ENCODE results near the gene NACC2. TPM values are rescaled to one million over a fixed set of nuclear protein-coding genes. Genes with fewer than 3 reads are reported as not detected.

NACC2 gene
- total and polyA plus RNA-seq, 9 of the 15 experiments (the other 6 are each of a cell fraction or from before 2014, with no cell fraction given) = 0.70 to 25.1 (median 5.6) TPM

DNA sequence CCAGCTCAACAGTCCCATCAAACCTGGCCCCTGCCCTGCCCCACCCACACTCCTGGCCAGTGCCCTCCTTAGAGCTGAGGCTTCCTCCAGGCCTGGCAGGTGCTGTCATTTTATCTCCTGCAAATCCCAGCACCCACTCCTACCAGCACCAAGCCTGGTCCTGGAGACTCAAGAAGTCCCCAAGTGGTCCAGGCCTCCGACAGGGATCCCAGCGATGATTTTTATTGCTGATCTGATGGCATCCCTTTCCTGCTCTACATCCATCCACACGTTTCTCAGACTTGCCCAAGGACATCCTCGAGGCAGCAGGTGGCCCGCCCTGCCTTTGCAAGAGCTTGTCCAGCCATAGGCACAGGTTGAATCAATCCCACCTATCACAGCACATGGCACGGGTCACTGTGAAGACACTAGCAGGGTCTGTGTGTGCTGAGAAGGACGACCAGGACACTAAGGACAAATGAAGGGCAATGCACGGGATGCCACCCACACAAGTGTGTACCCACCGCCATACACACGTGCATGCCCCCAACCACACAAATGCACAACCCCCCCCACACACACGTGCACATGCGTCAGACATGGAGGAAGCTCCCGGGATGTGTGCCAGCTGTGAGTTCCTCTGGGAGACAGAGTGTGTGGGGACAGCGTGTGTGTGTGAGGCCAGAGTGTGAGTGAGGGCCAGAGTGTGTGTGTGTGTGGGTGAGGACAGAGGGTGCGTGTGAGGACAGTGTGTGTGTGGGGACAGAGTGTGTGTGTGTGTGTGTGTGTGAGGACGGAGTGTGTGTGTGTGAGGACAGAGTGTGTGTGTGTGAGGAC is 71.5 kb downstream of the NACC2 start:
- no peak for FAIRE-seq
- Histone ChIP-seq H4K20me1 (replicated peaks; ENCODE audit: control insufficient read depth, insufficient read depth, low read length) (0 out of 2 replicates have a peak, but pooled peaks cover 4% of the 10 kb centered on the region), H3K4me1 (replicated peaks in 1 of 2; ENCODE audit: control insufficient read depth in 2 of 2, insufficient read depth in 2 of 2, low read length in 2 of 2) (peaks cover 0 to 28% of the 10 kb centered on the region in 2 experiments; a peak in 2 of 5 replicates), H3K4me3 (no peak overlapping the region), H3K4me2 (ENCODE audit: insufficient read depth, low read length) (no peak overlapping the region), H3K9ac (ENCODE audit: insufficient read depth in 1 of 2, low read depth in 2 of 2, low read length in 2 of 2) (peak overlapping the region in 1 of 2 experiments; percentile 40; a peak in 2 of 4 replicates), H3K79me2 (ENCODE audit: control insufficient read depth, insufficient read depth, low read length) (peaks cover 29% of the 10 kb centered on the region), H3K27ac (ENCODE audit: extremely low read depth, low read depth, low read length) (no peak overlapping the region; the same call in 2 of the 3 replicates), H3K9me1 (ENCODE audit: control insufficient read depth, insufficient read depth, low read length) (peaks cover 3% of the 10 kb centered on the region), H3K9me3 (replicated peaks; ENCODE audit: control insufficient read depth, insufficient read depth, low read depth, low read length) (no peaks in the 10 kb centered on the region; the same call in 1 of the 2 replicates), H3K36me3 (ENCODE audit: control insufficient read depth, insufficient read depth, low read length) (peaks cover 21% of the 10 kb centered on the region; the same call in 2 of the 3 replicates), H3K27me3 (ENCODE audit: control insufficient read depth in 2 of 2, insufficient read depth in 2 of 2, low read length in 2 of 2) (no peaks in the 10 kb centered on the region), H2AFZ (ENCODE audit: low read depth, low read length) (no peak overlapping the region)
- WGBS (ENCODE audit: insufficient coverage, low coverage, missing lambda C conversion rate) = 82% methylated on average over 14 of the region's 16 CpGs
- ChIA-PET POLR2A (interaction anchor here (0.8 kb wide), 1 partner anchor 32 kb away, joined by 3 read pairs; no protein-coding TSS in a partner anchor), CTCF (ENCODE audit: low intra/inter-chr PET ratio) (no interaction called here)
- 0 out of 2 replicates have a peak, but pooled peaks have one; percentile 17 for TF ChIP-seq ZNF263 (CRISPR knock-in tag; IDR thresholded peaks at IDR 0.05; ENCODE audit: borderline replicate concordance)
- TF ChIP-seq, protein P1, sequence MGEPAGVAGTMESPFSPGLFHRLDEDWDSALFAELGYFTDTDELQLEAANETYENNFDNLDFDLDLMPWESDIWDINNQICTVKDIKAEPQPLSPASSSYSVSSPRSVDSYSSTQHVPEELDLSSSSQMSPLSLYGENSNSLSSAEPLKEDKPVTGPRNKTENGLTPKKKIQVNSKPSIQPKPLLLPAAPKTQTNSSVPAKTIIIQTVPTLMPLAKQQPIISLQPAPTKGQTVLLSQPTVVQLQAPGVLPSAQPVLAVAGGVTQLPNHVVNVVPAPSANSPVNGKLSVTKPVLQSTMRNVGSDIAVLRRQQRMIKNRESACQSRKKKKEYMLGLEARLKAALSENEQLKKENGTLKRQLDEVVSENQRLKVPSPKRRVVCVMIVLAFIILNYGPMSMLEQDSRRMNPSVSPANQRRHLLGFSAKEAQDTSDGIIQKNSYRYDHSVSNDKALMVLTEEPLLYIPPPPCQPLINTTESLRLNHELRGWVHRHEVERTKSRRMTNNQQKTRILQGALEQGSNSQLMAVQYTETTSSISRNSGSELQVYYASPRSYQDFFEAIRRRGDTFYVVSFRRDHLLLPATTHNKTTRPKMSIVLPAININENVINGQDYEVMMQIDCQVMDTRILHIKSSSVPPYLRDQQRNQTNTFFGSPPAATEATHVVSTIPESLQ (CRISPR knock-in tag; IDR thresholded peaks at IDR 0.05) = no peak
- TF ChIP-seq, protein P2, sequence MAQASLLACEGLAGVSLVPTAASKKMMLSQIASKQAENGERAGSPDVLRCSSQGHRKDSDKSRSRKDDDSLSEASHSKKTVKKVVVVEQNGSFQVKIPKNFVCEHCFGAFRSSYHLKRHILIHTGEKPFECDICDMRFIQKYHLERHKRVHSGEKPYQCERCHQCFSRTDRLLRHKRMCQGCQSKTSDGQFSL (CRISPR knock-in tag; IDR thresholded peaks at IDR 0.05) = 0 out of 2 replicates have a peak, but pooled peaks have one; percentile 27
- TF ChIP-seq, protein P2 (tag; IDR thresholded peaks at IDR 0.05) = no peak
- DNase-seq (ENCODE audit: extremely low read depth in 1 of 4, low spot score in 3 of 4) = no peak
- in situ Hi-C loops (cut with MboI) (loop anchor here (5.0 kb wide), 1 partner anchor 39 kb away; no protein-coding TSS in a partner anchor), intact Hi-C loops (cut with micrococcal nuclease) (no loop called here)
- no peak for ATAC-seq
- no TSS peak for BruUV-seq (replicated peaks)

Data from K562 (cell line).